ENCODE measurements around the gene HEPN1.

HEPN1 gene

GRCh38 chr11:124934862-124935547 lies 16.0 kb downstream of the HEPN1 start:
- no peaks in the 10 kb centered on the region for H3K9me3 Mint-ChIP-seq
- H3K27me3 Mint-ChIP-seq = peaks cover 8% of the 10 kb centered on the region
- no peak overlapping the region for H3K27ac Mint-ChIP-seq
- H3K4me1 Mint-ChIP-seq = peaks cover 3% of the 10 kb centered on the region
- DNase-seq (ENCODE audit: low spot score in 2 of 2) (no peak), ATAC-seq (ENCODE audit: low read depth) (no peak)
- H3K4me3 Mint-ChIP-seq = no peak overlapping the region
- H3K36me3 Mint-ChIP-seq = no peaks in the 10 kb centered on the region

- H3K4me3 Mint-ChIP-seq = no peak within 1 kb of the TSS
- no peaks in the 10 kb centered on the region for H3K4me1 Mint-ChIP-seq
- H3K27ac Mint-ChIP-seq = no peak within 1 kb of the TSS
- no peaks in the 10 kb centered on the region for H3K36me3 Mint-ChIP-seq
- H3K9me3 Mint-ChIP-seq = no peaks in the 10 kb centered on the region
- ATAC-seq (ENCODE audit: low read depth) (no peak), DNase-seq (ENCODE audit: low spot score in 2 of 2) (no peak)
- peaks cover 12% of the 10 kb centered on the region for H3K27me3 Mint-ChIP-seq
Measured at GRCh38 chr11:124935548-124936514, 16.8 kb downstream of the HEPN1 start, which contains the start of gene HEPACAM. TSS of gene HEPACAM (minus strand) at chr11:124936047. CDS start at chr11:124936006, 41 bp downstream.

GRCh38 chr11:124937336-124937935 lies 18.4 kb downstream of the HEPN1 start:
- DNase-seq (ENCODE audit: low spot score in 2 of 2) (no peak), ATAC-seq (ENCODE audit: low read depth) (no peak)
- H3K27ac Mint-ChIP-seq = no peak overlapping the region
- H3K27me3 Mint-ChIP-seq = peaks cover 12% of the 10 kb centered on the region
- H3K9me3 Mint-ChIP-seq = no peaks in the 10 kb centered on the region
- H3K4me1 Mint-ChIP-seq = no peaks in the 10 kb centered on the region
- H3K36me3 Mint-ChIP-seq = no peaks in the 10 kb centered on the region
- no peak overlapping the region for H3K4me3 Mint-ChIP-seq

GRCh38 chr11:124938206-124938765 lies 19.2 kb downstream of the HEPN1 start:
- DNase-seq (ENCODE audit: low spot score in 2 of 2) (no peak), ATAC-seq (ENCODE audit: low read depth) (no peak)
- no peaks in the 10 kb centered on the region for H3K9me3 Mint-ChIP-seq
- H3K4me3 Mint-ChIP-seq = no peak overlapping the region
- H3K27ac Mint-ChIP-seq = no peak overlapping the region
- H3K27me3 Mint-ChIP-seq = peaks cover 14% of the 10 kb centered on the region
- no peaks in the 10 kb centered on the region for H3K4me1 Mint-ChIP-seq
- H3K36me3 Mint-ChIP-seq = no peaks in the 10 kb centered on the region

GRCh38 chr11:124938970-124939369 lies 19.9 kb downstream of the HEPN1 start:
- Mint-ChIP-seq H3K27me3 (peaks cover 16% of the 10 kb centered on the region), H3K27ac (no peak overlapping the region), H3K36me3 (no peaks in the 10 kb centered on the region), H3K9me3 (no peaks in the 10 kb centered on the region), H3K4me1 (no peaks in the 10 kb centered on the region), H3K4me3 (no peak overlapping the region)
- ATAC-seq (ENCODE audit: low read depth) (no peak), DNase-seq (ENCODE audit: low spot score in 2 of 2) (no peak)

GRCh38 chr11:124941703-124942102 lies 22.7 kb downstream of the HEPN1 start:
- Mint-ChIP-seq H3K27ac (no peak overlapping the region), H3K27me3 (peaks cover 15% of the 10 kb centered on the region), H3K4me1 (no peaks in the 10 kb centered on the region), H3K9me3 (no peaks in the 10 kb centered on the region), H3K4me3 (no peak overlapping the region), H3K36me3 (no peaks in the 10 kb centered on the region)
- DNase-seq (ENCODE audit: low spot score in 2 of 2) (no peak), ATAC-seq (ENCODE audit: low read depth) (no peak)

GRCh38 chr11:124942466-124943253 lies 23.6 kb downstream of the HEPN1 start:
- Mint-ChIP-seq H3K4me3 (no peak overlapping the region), H3K27me3 (peaks cover 15% of the 10 kb centered on the region), H3K4me1 (no peaks in the 10 kb centered on the region), H3K9me3 (no peaks in the 10 kb centered on the region), H3K36me3 (no peaks in the 10 kb centered on the region), H3K27ac (no peak overlapping the region)
- no peak for DNase-seq (ENCODE audit: low spot score in 2 of 2)
- no peak for ATAC-seq (ENCODE audit: low read depth)

- no peaks in the 10 kb centered on the region for H3K4me1 Mint-ChIP-seq
Measured at GRCh38 chr11:124943254-124943616, 24.2 kb downstream of the HEPN1 start.

GRCh38 chr11:124943741-124944140 lies 24.7 kb downstream of the HEPN1 start:
- Mint-ChIP-seq H3K36me3 (peaks cover 4% of the 10 kb centered on the region), H3K9me3 (peaks cover 6% of the 10 kb centered on the region), H3K27ac (no peak overlapping the region), H3K27me3 (peaks cover 16% of the 10 kb centered on the region), H3K4me3 (no peak overlapping the region), H3K4me1 (no peaks in the 10 kb centered on the region)
- DNase-seq (ENCODE audit: low spot score in 2 of 2) (no peak), ATAC-seq (ENCODE audit: low read depth) (no peak)

More at GRCh38 chr11:124943254-124943616, 24.2 kb downstream of the HEPN1 start:
- peaks cover under 1% of the 10 kb centered on the region for H3K36me3 Mint-ChIP-seq
- ATAC-seq (ENCODE audit: low read depth) (no peak), DNase-seq (ENCODE audit: low spot score in 2 of 2) (no peak)
- peaks cover 2% of the 10 kb centered on the region for H3K9me3 Mint-ChIP-seq
- no peak overlapping the region for H3K27ac Mint-ChIP-seq
- H3K4me3 Mint-ChIP-seq = no peak overlapping the region
- peaks cover 15% of the 10 kb centered on the region for H3K27me3 Mint-ChIP-seq

GRCh38 chr11:124944565-124944964 lies 25.5 kb downstream of the HEPN1 start:
- H3K4me3 Mint-ChIP-seq = no peak overlapping the region
- peaks cover 4% of the 10 kb centered on the region for H3K36me3 Mint-ChIP-seq
- no peak for ATAC-seq (ENCODE audit: low read depth)
- no peak for DNase-seq (ENCODE audit: low spot score in 2 of 2)
- no peaks in the 10 kb centered on the region for H3K4me1 Mint-ChIP-seq
- peaks cover 6% of the 10 kb centered on the region for H3K9me3 Mint-ChIP-seq
- no peak overlapping the region for H3K27ac Mint-ChIP-seq
- H3K27me3 Mint-ChIP-seq = peaks cover 16% of the 10 kb centered on the region

- H3K4me1 Mint-ChIP-seq = no peaks in the 10 kb centered on the region
- H3K27me3 Mint-ChIP-seq = peaks cover 11% of the 10 kb centered on the region
- peaks cover 4% of the 10 kb centered on the region for H3K36me3 Mint-ChIP-seq
- ATAC-seq (ENCODE audit: low read depth) (no peak), DNase-seq (ENCODE audit: low spot score in 2 of 2) (no peak)
- H3K9me3 Mint-ChIP-seq = peaks cover 6% of the 10 kb centered on the region
- H3K27ac Mint-ChIP-seq = no peak overlapping the region
- no peak overlapping the region for H3K4me3 Mint-ChIP-seq
Measured at GRCh38 chr11:124945826-124946225, 26.8 kb downstream of the HEPN1 start.

- Mint-ChIP-seq H3K4me3 (no peak overlapping the region), H3K4me1 (no peaks in the 10 kb centered on the region), H3K36me3 (peaks cover 4% of the 10 kb centered on the region), H3K27ac (no peak overlapping the region), H3K9me3 (peaks cover 6% of the 10 kb centered on the region), H3K27me3 (peaks cover 11% of the 10 kb centered on the region)
- ATAC-seq (ENCODE audit: low read depth) (no peak), DNase-seq (ENCODE audit: low spot score in 2 of 2) (no peak)
Measured at GRCh38 chr11:124946735-124947141, 27.7 kb downstream of the HEPN1 start.

GRCh38 chr11:124950601-124951330 lies 31.7 kb downstream of the HEPN1 start:
- Mint-ChIP-seq H3K36me3 (peaks cover 5% of the 10 kb centered on the region), H3K27me3 (peaks cover 6% of the 10 kb centered on the region), H3K4me1 (no peaks in the 10 kb centered on the region), H3K9me3 (peaks cover 6% of the 10 kb centered on the region), H3K27ac (no peak overlapping the region), H3K4me3 (no peak overlapping the region)
- DNase-seq (ENCODE audit: low spot score in 2 of 2) (no peak), ATAC-seq (ENCODE audit: low read depth) (no peak)
